Central memory CD4-positive, alpha-beta T cell (primary cell): ENCODE measurements around the gene C3orf33.
"Not testable (repeated sequence)": the region's sequence is repeated elsewhere in the genome, so short reads cannot be mapped to it uniquely, and the experiment has no call there.

Experiments
- DNase-seq: peaks from one replicate; pipeline ENCODE4 v3.0.0; 2022
- total RNA-seq, 3 experiments: gene quantifications; one replicate each; lab custom pipeline; 2026; lab: John Stamatoyannopoulos, UW

C3orf33 gene, protein sequence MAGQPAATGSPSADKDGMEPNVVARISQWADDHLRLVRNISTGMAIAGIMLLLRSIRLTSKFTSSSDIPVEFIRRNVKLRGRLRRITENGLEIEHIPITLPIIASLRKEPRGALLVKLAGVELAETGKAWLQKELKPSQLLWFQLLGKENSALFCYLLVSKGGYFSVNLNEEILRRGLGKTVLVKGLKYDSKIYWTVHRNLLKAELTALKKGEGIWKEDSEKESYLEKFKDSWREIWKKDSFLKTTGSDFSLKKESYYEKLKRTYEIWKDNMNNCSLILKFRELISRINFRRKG
- 1.1 to 1.4 (median 1.3) reads per million in 3 experiments for total RNA-seq

DNA sequence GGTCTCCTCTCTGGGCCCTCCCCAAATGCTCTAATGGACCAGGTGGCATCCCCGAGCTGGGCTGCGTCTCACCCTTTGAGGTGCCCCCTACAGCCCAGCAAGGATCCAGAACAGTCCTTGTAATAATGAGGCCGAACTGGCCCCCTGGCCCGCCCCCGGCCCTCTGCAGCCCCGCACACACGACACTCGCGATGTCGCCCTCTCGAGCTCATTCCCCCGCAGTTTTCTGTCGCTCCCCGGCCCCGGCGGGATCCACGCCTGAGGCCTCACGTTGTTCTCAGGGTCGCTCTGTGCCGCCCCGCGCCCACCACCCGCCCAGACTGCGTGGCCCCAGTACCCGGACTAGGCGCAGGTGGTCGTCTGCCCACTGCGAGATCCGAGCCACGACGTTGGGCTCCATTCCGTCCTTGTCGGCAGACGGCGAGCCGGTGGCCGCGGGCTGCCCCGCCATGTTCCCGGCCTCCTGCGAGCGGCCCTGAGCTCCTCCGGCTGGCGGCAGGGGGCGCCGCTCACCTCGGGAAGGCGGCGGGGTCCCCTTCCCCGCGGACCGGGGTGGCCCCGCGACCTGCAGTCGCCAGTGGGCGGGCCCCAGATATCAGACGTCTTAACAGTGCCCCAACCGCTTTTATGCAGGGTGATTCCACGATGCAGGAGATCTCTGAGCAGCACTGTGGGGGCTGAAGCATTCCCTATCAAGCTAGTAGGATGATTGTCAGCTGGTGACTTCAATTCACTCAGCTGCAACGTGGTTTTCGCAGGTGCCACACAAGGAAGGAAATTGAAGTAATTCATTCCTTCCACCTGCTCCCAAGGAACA is at the start of gene C3orf33:
Gene C3orf33 (minus strand): TSS at position 477 of the 817 bp plus-strand sequence. CDS start 26 bp downstream, at position 451.
- peak; percentile 69 for DNase-seq

DNA sequence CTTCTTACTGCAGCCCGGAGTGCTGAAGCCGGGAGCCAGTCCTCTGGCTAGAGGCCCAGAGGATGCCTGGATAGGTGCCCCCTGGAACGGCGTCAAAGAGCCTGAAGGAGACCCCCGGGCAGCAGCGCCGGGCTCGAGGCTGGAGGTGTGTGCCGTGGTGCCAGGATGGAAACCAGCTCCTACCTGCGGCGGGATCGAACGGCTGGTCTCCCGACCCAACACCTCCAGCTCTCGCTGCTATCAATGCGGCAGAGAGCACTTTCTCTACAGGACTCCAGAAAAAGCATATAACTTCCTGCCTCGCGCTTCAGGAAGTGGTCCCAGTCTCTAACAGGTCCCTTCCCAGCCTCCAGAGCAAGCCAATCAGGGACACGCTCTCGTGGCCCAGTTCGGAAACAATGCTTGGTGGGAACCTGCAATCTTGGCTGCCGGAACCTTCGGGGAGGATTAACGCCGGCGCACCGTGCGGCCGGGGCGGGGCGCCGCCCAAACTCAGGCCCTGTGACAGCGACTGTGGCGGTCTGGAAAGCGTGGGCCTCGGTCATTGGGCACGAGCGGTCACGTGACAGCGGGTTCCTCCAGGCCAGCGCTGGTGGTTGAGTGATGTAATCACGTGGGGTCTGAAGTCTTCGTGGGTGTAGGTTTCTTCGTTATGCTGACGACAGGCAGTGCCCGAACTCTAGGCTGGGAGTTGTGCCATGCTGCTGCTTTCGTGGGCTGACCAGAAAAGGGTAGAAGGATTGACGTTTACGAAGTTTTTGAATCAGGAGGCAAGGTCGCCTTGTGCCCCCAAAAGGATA is 48.3 kb upstream of the C3orf33 start, which contains the start of gene SLC33A1:
Gene SLC33A1 (minus strand): TSS at position 287 of the 800 bp plus-strand sequence. CDS start 430 bp downstream, outside the sequence.
- DNase-seq = peak; percentile 99

DNA sequence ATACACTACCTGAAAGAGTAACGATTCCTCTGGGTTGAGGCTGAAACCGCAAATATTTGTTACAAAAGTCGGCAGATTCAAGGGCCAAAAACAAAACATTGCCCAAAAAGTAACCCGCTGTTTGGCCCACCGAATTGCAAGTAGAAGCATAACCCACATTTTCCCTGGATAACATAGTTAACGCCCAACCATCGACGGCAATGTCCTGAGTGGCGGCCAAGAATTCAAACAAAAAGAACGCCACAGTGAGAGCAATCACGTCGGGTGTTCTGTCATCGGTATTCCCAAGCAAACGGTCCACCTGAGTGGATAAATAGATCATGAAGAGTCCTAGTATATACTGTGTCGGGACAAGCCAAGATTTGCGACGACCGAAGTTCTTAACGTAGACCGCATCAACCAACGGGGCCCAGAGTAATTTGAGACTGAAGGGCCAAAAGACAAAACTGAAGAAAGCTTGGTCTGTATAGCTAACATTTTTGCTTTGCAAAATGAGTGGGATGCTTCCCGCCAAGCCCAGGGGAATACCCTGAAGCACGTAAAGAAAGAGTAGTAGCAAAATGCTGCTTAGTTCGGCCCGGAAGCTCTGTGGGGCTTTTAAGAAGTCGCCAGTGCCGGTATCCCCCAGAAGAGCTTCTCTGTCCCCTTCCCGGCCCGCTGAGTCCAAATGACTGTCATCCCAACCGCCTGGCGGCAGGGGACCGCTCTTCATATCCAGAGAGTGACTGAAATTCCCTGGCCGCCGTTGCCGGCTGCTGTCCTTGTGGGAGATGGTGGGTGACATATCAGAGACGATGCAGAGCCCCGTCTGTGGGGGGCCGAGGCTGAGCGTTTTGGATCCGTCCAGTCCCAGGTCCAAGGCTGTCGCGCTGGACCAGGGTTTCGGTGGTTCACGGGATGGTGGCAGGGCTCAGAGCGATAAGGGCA is 47.4 kb upstream of the C3orf33 start:
- no peak for DNase-seq

DNA sequence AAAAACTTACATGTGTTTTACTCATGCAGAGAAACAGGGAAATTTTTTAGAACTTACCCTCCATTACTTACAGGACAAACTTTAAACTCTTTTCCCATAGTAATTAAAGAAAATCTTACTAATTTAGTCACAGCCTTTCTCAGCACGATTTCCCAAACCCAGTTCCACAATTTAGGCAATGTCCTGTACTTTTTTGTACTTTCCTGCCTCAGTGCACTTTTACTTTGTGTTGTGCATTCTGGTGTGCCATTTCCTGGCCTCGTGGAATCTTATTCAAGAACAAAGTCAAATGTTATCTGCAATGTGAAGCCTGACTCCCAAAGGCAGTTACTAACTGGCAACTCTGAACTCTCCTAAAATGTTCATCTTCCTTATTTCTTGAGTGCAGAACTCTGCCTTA is 46.3 kb upstream of the C3orf33 start:
- no peak for DNase-seq

DNA sequence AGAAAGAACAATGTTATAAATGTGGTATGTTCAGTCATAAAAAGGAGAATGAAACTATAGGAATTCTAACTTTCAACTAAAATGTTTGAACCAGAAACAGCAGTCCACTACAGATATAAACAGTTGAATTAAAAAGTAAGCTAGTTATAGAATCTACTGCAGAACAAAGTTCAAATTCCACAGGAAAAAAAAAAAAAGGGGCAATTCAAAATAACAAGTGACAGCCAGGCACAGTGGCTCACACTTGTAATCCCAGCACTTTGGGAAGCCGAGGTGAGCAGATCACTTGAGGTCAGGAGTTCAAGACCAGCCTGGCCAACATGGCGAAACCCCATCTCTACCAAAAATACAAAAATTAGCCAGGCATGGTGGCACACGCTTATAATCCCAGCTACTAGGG is 43.3 kb upstream of the C3orf33 start:
- not testable (repeated sequence) for DNase-seq

DNA sequence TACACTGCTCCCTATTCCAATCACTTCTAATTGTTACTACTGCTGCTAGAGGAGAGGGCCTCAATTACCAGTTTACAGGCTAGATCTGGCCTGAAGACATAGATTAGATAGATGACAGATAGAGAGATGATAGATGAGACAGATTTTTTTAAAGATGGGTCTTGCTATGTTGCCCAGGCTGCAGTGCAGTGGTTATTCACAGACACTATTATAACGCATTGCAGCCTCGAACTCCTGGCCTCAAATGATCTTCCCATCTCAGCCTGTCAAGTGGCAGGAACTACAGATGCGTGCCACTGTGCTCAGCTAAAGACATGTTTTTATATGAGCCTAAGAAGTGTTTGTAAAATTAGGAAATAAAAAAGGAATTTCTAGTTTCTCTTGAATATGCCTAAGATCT is 41.9 kb upstream of the C3orf33 start:
- no peak for DNase-seq

DNA sequence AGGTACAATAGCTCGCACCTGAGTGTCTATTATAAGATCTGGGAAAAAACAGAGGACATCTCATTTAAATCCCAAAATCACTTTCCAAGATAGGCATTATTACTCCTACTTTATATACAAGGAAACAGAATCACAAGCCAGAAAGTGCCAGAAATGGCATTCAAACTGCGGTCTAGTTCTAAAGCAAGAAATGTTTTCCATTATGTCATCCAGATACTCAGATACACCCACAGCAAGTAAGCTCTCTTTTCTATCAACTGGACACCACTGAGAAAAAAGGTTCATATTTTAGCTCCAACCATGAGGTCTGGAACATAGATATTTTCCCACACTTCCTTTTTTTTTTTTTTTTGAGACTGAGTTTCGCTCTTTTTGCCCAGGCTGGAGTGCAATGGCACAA is 40.0 kb upstream of the C3orf33 start:
- DNase-seq = no peak

DNA sequence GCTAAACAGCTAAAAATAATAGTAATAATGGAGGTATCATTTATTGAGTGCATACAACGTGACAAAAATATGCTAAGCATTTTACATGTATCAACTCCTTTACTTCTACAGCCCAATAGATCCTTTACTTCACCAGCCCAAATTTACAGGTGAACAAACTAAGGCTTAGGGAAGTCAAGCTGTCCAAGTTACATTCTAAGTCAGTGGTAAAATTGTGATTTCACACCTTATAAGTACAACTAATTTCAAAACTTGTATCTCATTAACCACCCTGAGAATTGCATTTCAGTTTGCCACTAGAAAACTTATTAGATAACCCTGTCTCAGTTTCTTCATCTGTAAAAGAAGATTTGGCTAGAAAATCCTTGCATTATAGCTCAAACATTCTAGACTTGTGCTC is 37.5 kb upstream of the C3orf33 start:
- DNase-seq = no peak

DNA sequence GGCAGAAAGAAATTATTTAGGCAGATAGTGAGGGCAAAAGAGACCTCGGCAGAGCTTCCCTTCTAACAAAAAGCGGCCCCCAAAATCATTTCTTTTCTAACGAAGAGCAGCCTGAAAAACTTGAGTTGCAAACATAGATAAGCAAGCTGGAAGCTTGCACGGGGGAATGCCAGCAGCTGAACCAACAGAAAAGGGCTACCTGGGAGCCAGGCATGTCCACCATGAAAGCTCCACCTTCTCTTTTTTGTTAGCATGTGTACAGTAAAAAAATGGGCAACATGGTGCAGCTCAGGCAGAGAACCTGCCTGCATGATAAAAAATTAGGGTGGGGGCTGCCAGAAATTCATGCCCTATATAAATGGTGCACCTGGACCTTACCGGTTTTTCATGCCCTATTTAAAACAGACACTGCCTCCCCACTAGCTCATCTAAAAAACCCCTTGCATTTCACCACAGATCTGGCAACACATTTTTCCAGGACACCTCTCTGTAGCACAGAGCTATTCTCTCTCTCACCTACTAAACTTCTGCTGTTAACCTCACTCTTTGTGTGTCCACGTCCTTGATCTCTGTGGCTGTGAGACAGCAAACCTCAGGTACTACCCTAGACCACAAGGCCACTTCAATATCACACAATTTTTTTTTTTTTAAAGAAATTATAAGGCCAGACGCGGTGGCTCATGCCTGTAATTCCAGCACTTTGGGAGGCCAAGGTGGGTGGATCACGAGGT is 29.4 kb upstream of the C3orf33 start:
- DNase-seq = no peak

DNA sequence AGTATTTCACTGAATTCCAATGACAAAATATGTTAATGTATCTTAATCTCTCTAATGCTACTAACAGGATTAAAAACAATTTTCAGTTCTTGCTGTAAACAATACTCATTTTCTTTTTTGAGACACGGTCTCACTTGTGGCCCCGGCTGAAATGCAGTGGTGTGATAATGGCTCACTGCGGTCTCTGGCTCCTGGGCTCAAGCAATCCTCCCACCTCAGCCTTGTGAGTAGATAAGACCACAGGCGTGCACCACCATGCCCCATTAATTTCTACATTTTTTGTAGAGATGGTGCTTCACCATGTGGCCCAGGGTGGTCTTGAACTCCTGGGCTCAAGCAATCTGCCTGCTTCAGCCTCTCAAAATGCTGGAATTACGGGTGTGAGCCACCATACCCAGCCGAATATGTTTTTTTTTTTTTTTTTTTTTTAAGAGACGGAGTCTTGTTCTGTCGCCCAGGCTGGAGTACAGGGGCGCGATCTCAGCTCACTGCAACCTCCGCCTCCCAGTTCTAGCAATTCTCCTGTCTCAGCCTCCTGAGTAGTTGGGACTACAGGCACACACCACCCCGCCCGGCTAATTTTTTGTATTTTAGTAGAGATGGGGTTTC is 22.5 kb upstream of the C3orf33 start:
- DNase-seq = not testable (repeated sequence)

DNA sequence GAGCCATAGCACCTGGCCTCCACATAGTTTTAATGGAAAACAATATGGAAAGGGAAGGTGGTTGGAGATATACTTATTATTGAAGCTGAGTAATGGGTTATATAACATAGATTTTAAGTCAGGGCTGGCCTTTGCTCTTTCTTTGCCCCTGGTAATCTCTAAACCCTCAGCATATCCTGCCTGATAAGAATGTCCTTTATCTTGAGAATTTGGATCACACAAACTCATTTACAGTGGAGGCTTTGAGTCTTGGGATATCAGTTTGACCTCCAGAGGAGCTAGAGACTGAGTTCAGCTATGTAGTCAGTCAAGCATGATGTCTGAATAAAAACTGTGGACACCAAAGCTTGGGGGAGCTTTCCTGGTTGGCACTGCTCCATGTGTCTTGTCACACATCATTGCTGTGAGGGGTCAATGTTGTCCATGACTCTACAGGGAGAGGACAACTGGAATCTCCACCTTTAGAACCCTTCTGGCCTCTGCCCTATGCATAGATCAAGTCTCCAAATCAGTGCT is 9.0 kb upstream of the C3orf33 start:
- DNase-seq = no peak

DNA sequence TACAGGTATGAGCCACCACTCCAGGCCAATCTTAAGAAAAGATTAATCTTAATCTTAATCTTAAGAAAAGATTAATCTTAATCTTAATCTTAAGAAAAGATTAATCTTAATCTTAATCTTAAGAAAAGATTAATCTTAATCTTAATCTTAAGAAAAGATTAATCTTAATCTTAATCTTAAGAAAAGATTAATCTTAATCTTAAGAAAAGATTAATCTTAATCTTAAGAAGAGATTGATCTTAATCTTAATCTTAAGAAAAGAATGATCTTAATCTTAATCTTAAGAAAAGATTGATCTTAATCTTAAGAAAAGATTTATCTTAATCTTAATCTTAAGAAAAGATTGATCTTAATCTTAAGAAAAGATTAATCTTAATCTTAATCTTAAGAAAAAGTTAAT is 7.1 kb upstream of the C3orf33 start:
- DNase-seq = not testable (repeated sequence)

DNA sequence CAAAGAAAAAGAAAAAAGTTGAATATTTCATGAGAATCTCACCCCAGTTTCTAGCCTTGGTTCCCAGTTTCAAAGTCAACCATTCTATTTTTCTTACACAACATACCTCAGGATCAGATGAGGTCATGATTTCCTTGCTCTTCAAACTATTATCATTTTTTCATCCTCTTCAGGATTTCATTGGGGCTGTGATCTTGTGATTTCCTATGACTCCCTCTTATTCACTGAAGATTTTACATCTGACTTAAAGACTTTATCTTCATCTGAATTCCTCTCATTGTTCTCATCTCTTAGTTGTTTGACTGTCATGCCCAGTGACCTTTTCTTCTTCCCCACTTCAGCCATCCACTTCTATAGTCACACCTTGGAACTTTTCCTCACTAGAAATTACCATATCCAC is 3.1 kb upstream of the C3orf33 start:
- no peak for DNase-seq

DNA sequence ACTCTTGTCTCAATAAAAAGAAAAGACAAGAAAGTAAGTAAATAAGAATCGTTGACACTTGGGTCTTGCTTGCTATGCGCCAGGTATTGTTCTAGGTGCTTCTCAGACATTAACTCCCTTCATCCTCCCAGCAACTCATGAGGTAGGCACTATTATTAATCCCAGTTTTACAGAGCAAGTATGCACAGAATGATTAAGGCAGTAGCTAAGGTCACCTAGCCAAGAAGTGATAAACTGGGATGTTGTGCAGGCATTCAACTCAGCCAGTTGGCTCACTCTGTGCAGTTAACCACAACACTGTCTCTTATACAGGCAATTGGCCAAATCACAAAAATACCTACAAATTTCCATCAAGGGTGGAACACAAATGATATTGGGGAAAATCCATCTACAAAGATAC is 1.7 kb upstream of the C3orf33 start:
- DNase-seq = no peak

DNA sequence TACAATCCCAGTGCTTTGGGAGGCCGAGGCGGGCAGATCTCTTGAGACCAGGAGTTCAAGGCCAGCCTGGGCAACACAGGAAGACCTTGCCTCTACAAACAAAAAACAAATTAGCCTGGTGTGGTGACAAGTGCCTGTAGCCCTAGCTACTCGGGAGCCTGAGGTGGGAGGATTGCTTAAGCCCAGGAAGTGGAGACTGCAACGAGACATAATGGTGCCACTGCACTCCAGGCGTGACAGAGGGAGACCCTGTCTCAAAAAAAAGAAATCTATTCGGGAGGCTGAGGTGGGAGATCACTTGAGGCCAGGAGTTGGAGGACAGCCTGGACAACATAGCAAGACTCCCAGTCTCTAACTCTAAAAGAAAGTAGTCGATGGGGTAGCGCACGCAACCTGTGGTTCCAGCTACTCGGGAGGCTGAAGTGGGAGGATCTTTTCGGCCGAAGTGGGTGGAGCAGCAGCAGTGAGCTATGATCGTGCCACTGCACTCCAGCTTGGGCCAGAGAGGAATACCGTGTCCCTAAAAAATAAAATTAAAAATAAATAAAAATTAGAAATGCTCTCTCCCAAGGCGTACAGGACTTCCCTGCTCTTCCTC is 775 bp downstream of the C3orf33 start:
- peak; percentile 1 for DNase-seq

DNA sequence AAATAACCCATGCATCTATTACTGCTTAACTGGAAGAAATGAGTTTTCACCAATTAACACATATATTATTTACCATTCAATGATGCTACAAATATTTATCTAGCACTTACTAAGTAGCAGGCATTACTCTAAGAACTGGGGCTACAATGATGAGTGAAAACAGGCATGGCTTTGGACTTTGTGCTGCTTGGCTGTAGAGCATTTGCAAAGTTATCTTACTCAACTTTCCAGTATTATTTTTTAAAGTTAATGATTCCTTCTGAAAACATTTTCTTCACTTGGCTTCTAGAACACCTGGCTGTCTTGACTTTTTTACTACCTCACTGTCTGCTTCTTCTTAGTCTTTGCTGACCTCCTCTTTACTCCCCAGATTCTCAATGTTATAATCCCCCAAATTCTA is 1.8 kb downstream of the C3orf33 start:
- DNase-seq = no peak

DNA sequence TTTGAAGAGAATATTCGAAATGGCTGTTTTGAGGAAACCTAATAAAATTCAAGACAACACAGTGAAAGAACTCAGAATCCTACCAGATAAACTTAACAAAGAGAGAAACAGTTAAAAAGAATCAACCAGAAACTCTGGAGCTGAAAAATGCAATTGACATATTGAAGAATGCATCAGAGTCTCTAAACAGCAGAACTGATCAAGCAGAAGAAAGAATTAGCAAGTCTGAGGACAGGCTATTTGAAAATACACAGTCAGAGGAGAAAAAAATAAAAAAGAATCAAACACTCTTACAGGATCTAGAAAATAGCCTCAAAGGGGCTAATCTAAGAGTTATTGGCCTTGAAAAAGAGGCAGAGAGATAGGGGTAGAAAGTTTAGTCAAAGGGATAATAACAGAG is 13.5 kb downstream of the C3orf33 start:
- DNase-seq = no peak

DNA sequence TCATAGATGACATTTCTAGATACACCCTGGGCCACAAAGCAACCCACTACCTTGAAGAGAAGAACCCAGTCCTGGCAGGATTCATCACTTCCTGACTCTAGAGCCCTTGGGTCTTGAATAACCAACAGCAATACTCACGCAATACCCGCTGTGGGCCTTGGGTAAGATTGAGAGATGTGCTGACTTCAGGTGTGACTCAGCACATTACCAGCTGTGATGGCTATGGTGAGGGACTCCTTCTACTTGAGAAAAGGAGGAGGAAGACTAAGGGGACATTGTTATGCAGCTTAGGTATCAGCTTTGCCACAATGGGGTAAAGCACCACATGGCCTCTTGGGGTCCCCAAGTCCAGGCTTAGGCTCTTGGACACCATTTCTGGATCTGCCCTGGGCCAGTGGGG is 14.9 kb downstream of the C3orf33 start:
- DNase-seq = no peak

DNA sequence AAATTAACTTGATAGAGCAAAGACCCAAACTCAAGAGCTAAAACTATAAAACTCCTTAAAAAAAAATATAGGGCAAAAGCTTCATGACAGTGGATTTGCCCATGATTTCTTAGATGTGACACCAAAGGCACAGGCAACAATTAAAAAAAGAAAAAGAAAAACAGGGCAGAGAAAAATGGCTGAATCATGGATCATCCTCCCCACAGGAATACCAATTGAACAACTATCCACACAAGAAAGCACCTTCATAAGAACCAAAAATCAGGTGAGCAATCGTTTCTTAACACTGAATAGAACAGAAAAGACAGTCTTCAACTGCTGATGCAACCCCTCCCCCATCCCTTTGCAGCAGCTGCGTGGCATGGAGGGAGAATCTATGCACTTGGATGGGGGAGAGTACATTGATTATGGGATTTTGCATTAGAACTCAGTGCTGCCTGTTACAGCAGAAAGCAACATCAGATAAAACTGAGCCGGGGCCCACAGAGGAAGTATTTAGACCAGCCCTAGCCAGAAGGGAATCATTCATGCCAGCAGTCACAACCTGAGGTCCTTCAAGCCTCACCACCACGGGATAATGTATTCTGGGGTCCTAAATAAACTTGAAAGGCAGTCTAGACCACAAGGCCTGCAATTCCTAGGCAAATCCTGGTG is 15.7 kb downstream of the C3orf33 start:
- no peak for DNase-seq
